ENCODE results near the gene CLEC5A.
"Not testable (repeated sequence)": the region's sequence is repeated elsewhere in the genome, so short reads cannot be mapped to it uniquely, and the experiment has no call there.

Gene CLEC5A

GRCh38 chr7:141946796-141947195 is at the start of gene CLEC5A:
Gene CLEC5A (minus strand): TSS chr7:141946974. CDS start chr7:141946292, 682 bp downstream.
- no peak for DNase-seq (ENCODE audit: low read depth)

GRCh38 chr7:141993354-141993753 is 46.6 kb upstream of the CLEC5A start:
- no peak for DNase-seq (ENCODE audit: low read depth)

- DNase-seq (ENCODE audit: low read depth) = no peak
These were observed 45.9 kb upstream of the CLEC5A start for GRCh38 chr7:141992688-141993087.

DNA sequence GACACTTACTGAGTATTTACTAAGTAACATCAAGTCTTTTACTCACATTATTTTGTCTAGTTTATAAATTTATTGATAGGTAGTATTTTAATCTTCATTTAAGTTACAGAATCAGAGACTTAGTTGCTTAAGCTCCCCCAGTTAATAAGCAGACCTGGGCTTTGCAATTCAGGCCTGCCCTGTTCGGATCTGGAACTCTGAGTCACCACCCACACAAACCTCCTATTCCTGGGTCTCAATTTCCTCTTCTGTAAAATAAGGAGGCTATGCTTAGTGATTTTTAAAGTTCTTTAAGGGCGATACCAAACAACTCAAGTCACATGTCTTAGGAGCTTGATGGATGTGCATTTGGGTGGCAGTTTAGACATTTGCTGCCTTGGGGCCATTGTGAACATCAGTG is 45.4 kb upstream of the CLEC5A start:
- DNase-seq (ENCODE audit: low read depth) = no peak

GRCh38 chr7:141991140-141991539 is 44.4 kb upstream of the CLEC5A start:
- DNase-seq (ENCODE audit: low read depth) = no peak

DNA sequence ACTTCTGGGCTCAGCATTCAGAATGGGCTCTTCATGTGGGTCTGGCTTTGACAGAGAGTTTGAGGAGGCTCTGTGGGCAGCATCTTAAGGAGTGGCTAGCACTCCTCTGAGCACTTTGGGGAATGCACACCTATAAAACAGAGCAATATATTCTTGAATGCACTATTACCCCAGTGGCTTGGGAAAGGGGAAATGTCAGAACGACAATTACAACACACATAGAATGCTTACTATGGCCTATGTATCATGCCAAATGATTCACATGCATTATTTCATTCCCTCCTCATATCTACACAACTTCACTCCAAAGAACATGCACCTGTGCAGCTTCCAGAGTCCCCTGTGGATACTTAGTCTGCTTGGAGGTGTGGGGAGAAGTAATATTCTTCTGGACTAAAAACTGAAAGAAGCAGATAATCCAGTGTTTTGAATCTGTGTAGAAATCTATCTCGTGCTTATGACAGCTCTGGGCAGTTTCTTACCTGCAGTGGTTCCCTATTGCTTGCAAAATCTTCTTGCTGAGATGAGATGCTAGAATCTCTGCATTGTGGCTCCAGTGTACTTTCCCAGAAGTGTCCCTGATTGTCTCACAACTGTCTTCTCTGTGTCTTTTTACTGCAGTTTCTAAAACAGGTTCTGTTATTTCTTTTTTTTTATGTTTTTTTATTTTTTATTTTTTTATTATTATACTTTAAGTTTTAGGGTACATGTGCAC is 43.4 kb upstream of the CLEC5A start:
- no peak for DNase-seq (ENCODE audit: low read depth)

- not testable (repeated sequence) for DNase-seq (ENCODE audit: low read depth)
These were observed 41.0 kb upstream of the CLEC5A start for GRCh38 chr7:141987803-141988202.

DNA sequence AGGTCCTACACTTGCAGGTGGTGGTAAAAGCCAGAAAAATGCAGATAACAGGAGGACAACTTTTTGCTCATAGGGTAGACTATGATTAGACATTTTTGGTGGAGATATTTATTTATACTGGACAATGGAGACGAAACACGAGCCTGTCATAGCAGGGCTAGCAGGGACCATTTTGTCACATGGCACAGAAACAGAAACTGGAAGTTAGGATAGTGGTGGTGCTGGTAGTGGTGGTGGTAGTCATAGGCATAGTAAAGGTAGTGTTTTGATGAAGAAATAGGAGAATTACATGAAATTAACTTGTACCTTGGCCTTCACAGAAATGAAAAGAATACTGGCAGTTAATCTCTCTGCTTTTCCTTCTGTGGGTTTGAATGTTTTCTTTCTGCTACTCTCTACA is 40.1 kb upstream of the CLEC5A start:
- DNase-seq (ENCODE audit: low read depth) = no peak

- DNase-seq (ENCODE audit: low read depth) = not testable (repeated sequence)
These were observed 39.2 kb upstream of the CLEC5A start for GRCh38 chr7:141985926-141986325.

GRCh38 chr7:141979568-141979967 is 32.8 kb upstream of the CLEC5A start:
- DNase-seq (ENCODE audit: low read depth) = no peak

DNA sequence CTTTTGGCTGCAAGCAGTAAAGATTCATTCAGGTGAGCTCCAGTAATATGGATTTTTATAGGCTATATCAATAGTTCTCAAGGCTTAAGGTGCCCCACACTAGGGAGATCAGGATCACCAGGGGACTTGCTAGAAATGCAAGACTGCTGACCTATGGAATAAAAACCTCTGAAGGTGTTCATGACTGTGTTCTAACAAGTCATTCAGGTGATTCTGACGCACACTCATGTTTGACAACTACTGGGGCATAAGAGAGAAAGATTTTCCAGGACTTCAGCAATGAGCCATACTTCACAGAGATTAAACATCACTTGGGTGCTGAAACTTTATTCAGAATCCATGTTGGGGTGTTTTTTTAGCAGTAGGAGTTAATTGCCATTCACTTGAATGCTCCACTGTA is 31.6 kb upstream of the CLEC5A start:
- no peak for DNase-seq (ENCODE audit: low read depth)

DNA sequence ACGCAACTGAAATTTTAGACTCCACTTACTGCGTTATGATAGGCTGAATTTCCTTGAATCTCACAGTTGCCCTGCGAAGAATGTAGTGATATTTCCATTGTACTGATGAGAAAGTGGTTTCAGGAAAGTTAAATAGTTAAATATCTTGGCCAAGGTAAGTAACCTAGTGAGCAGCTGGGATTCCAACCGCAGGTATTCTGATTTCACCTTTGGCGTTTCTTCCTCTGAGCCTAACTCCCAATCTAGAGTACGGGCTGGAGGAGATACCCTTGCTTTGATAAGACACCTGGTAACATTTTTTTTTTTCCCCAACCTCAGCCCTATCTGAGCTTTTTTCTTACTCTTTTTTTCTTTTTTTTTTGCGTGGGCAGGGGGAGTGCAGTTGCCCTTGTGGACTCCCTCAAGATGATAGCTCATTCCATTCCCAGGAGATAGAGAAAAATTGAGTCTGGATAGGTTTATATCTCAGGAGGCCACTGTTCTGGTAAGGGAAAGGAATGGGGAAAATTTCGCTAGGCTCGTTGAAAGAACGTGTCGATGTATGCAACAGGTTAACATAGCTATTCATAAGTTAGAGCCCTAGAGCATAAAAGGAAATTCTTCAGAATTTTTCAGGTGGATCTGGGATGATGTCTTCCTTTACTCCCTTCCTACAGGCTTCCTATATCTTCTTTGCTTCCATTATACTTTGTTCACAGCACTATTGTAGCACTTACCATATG is 29.9 kb upstream of the CLEC5A start:
- DNase-seq (ENCODE audit: low read depth) = no peak

GRCh38 chr7:141975806-141976523 is 29.2 kb upstream of the CLEC5A start:
- peak; percentile 42 for DNase-seq (ENCODE audit: low read depth)

DNA sequence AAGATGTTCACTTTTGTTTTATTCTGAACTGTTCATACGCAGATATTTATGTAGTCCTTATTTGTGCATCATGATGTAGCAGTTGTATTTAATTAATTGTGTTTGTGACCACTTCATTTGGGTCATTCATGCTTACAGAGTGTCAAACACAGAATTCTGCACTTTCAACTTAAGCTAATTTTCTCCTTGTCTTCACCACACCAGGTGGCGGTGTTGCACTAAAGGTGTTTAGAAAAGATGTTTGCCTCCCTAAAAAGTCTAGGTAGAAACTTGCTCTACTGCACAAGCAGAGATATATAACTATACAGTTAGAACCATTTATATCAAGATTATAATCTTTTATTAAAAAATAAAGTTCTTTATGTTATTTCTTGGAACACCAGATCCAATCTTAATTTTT is 28.1 kb upstream of the CLEC5A start:
- no peak for DNase-seq (ENCODE audit: low read depth)

- DNase-seq (ENCODE audit: low read depth) = no peak
These were observed 26.9 kb upstream of the CLEC5A start, which contains the start of gene TAS2R38 for GRCh38 chr7:141973673-141974072. Gene TAS2R38 (minus strand): TSS chr7:141973773. CDS start chr7:141973689, 84 bp downstream.

- no peak for DNase-seq (ENCODE audit: low read depth)
These were observed 14.1 kb upstream of the CLEC5A start for GRCh38 chr7:141960687-141961422.

- no peak for DNase-seq (ENCODE audit: low read depth)
These were observed 9.3 kb upstream of the CLEC5A start for GRCh38 chr7:141956084-141956483.

DNA sequence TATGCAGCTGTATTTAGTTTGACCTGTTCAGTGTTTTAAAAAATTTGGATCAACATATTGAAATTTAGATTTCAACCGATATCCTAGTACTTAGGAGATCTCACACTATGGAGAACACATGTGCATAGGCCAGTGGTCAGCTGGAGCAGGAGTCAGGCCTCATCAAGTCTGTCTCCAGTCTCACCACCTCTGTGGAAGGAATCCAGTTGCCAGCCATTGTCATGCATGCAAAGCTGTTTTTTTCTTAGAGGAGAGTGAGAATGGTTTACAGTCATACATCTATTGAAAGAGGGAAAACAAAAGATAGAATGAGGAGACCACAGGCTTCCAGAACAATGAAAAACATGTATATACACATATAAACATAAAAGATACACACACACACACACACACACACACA is 7.6 kb upstream of the CLEC5A start:
- DNase-seq (ENCODE audit: low read depth) = no peak

GRCh38 chr7:141952461-141952860 is 5.7 kb upstream of the CLEC5A start:
- DNase-seq (ENCODE audit: low read depth) = no peak

DNA sequence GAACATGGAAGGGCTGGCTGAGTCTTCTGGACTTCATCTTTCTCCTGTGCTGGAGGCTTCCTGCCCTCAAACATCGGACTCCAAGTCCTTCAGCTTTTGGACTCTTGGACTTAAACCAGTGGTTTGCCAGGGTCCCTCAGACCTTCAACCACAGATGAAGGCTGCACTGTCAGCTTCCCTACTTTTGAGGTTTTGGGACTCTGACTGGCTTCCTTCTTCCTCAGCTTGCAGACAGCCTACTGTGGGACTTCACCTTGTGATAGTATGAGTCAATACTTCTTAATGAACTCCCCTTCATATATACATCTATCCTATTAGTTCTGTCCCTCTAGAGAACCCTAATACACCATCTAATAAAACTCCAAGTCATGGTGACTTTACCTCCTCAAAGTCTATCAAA is 4.0 kb upstream of the CLEC5A start:
- DNase-seq (ENCODE audit: low read depth) = no peak

GRCh38 chr7:141949911-141950310 is 3.1 kb upstream of the CLEC5A start:
- DNase-seq (ENCODE audit: low read depth) = no peak

GRCh38 chr7:141949451-141949850 is 2.7 kb upstream of the CLEC5A start:
- DNase-seq (ENCODE audit: low read depth) = no peak

Data from iris pigment epithelial cell (primary cell).